Uterus (tissue), 4 donors: ENCODE data around the gene PDCD1LG2. TPM values are rescaled to one million over a fixed set of nuclear protein-coding genes. Genes with fewer than 3 reads are reported as not detected.

Experiments
- DNase-seq, 2 donors: peaks; one replicate each; pipeline ENCODE4 v3.0.0-alpha.2; 2019 to 2020
- H3K27ac ChIP-seq, 2 donors: fragments of 200-600 bp; sonication (generic); 1 replicate in 1 of 2; 2 replicates in 1 of 2; pipeline ENCODE4 v1.5.1; 2016 to 2018
- H3K27me3 ChIP-seq, 2 donors: fragments of 200-600 bp; sonication (generic); one replicate each; pipeline ENCODE4 v1.5.1; 2018 to 2019; ENCODE audit warnings: control low read depth in 1 of 2
- H3K36me3 ChIP-seq, 2 donors: fragments of 200-600 bp; sonication (generic); one replicate each; pipeline ENCODE4 v1.5.1; 2019; ENCODE audit warnings: control low read depth in 1 of 2
- H3K4me1 ChIP-seq, 2 donors: fragments of 200-600 bp; sonication (generic); one replicate each; pipeline ENCODE4 v1.5.1; 2018 to 2019; ENCODE audit warnings: control low read depth in 1 of 2
- H3K4me3 ChIP-seq, 2 donors: fragments of 200-600 bp; sonication (generic); 1 replicate in 1 of 2; 2 replicates in 1 of 2; pipeline ENCODE4 v1.5.1; 2018 to 2019; ENCODE audit warnings: mild to moderate bottlenecking in 1 of 2
- H3K9me3 ChIP-seq, 2 donors: fragments of 200-600 bp; sonication (generic); one replicate each; pipeline ENCODE4 v1.5.1; 2019; ENCODE audit warnings: control low read depth in 1 of 2
- CTCF ChIP-seq, 4 experiments: fragments of 200-600 bp in 2 of 4; fragments of 450-650 bp in 2 of 4; sonication (generic) in 2 of 4; IDR thresholded peaks; one replicate each; pipeline ENCODE4 v1.5.1; 2016 to 2019; ENCODE audit warnings: antibody characterized with exemption in 4 of 4, mild to moderate bottlenecking in 2 of 4, moderate library complexity in 1 of 4
- POLR2A ChIP-seq, 2 donors: fragments of 450-650 bp; IDR thresholded peaks; one replicate each; pipeline ENCODE4 v1.6.1; 2016; ENCODE audit warnings: antibody characterized with exemption in 2 of 2, mild to moderate bottlenecking in 1 of 2, moderate library complexity in 1 of 2
- intact Hi-C: fragments of 100-400 bp; cut with DNase I; formaldehyde crosslinking; loops from one replicate; pipeline ENCODE4 v1.15.1; 2023; ENCODE audit warnings: low total_unique reads
- total RNA-seq, 4 donors: library from RNA; depleted of rRNA in 3 of 4; stranded (reverse); fragments of >200 nt in 3 of 4; gene quantifications; one replicate each; pipeline versions ENCODE4 v1.1.0 to v1.2.4, GENCODE V29; 2014 to 2023
- donor health status: DM: yes; HTN: yes; CAD: no.

The PDCD1LG2 gene
- total RNA-seq, 4 donors from 2014 or later = 0.77 to 5.0 (median 1.6) TPM

GRCh38 chr9:5571629-5572232, 61.4 kb downstream of the PDCD1LG2 start:
- Histone ChIP-seq H3K4me3 (no peak overlapping the region), H3K4me1 (no peaks in the 10 kb centered on the region), H3K36me3 (no peaks in the 10 kb centered on the region), H3K27ac (no peak overlapping the region), H3K27me3 (no peaks in the 10 kb centered on the region), H3K9me3 (no peaks in the 10 kb centered on the region)
- no peak for TF ChIP-seq CTCF (IDR thresholded peaks at IDR 0.05)
- no peak for TF ChIP-seq POLR2A (IDR thresholded peaks at IDR 0.05)
- intact Hi-C loops = no loop called here
- DNase-seq = no peak

- Histone ChIP-seq H3K27ac (no peak overlapping the region), H3K9me3 (no peaks in the 10 kb centered on the region), H3K27me3 (no peaks in the 10 kb centered on the region), H3K36me3 (no peaks in the 10 kb centered on the region), H3K4me1 (no peaks in the 10 kb centered on the region), H3K4me3 (no peak overlapping the region)
- DNase-seq = no peak
- intact Hi-C loops = no loop called here
- TF ChIP-seq CTCF (IDR thresholded peaks at IDR 0.05) (no peak), POLR2A (IDR thresholded peaks at IDR 0.05) (no peak)
These were observed 63.8 kb downstream of the PDCD1LG2 start for GRCh38 chr9:5574097-5574496.

- no peaks in the 10 kb centered on the region for H3K36me3 ChIP-seq
- H3K27me3 ChIP-seq = no peaks in the 10 kb centered on the region
- no peaks in the 10 kb centered on the region for H3K4me1 ChIP-seq
- H3K9me3 ChIP-seq = no peaks in the 10 kb centered on the region
- no peak overlapping the region for H3K27ac ChIP-seq
- TF ChIP-seq POLR2A (IDR thresholded peaks at IDR 0.05) (no peak), CTCF (IDR thresholded peaks at IDR 0.05) (no peak)
- no peak overlapping the region for H3K4me3 ChIP-seq
- intact Hi-C loops = no loop called here
- DNase-seq = no peak
These were observed 64.7 kb downstream of the PDCD1LG2 start for GRCh38 chr9:5575000-5575399.

GRCh38 chr9:5577225-5577624, 66.9 kb downstream of the PDCD1LG2 start:
- Histone ChIP-seq H3K4me1 (no peaks in the 10 kb centered on the region), H3K27ac (no peak overlapping the region), H3K9me3 (no peaks in the 10 kb centered on the region), H3K27me3 (no peaks in the 10 kb centered on the region), H3K4me3 (no peak overlapping the region), H3K36me3 (no peaks in the 10 kb centered on the region)
- intact Hi-C loops = no loop called here
- no peak for DNase-seq
- TF ChIP-seq CTCF (IDR thresholded peaks at IDR 0.05) (no peak), POLR2A (IDR thresholded peaks at IDR 0.05) (no peak)

- Histone ChIP-seq H3K36me3 (no peaks in the 10 kb centered on the region), H3K27me3 (no peaks in the 10 kb centered on the region), H3K4me1 (no peaks in the 10 kb centered on the region), H3K4me3 (no peak overlapping the region), H3K9me3 (no peaks in the 10 kb centered on the region), H3K27ac (no peak overlapping the region)
- no peak for DNase-seq
- no peak for TF ChIP-seq POLR2A (IDR thresholded peaks at IDR 0.05)
- no peak for TF ChIP-seq CTCF (IDR thresholded peaks at IDR 0.05)
- intact Hi-C loops = no loop called here
These were observed 67.8 kb downstream of the PDCD1LG2 start for GRCh38 chr9:5578018-5578697.
